Endothelial cell of umbilical vein (primary cell): ENCODE measurements around the gene PASK. TPM values are rescaled to one million over a fixed set of nuclear protein-coding genes. Genes with fewer than 3 reads are reported as not detected.

Experiments
- BruUV-seq: library from RNA; stranded (reverse); fragments of 400-500 nt; replicated peaks from 2 replicates; lab custom pipeline; 2021; lab: Mats Ljungman, UMichigan
- CTCF ChIA-PET: fragments of 300-600, 350-600 bp; sonication (Branson Sonifier 250); formaldehyde crosslinking; loops from one replicate; lab custom pipeline; 2021; ENCODE audit warnings: antibody characterized with exemption, inconsistent platforms; lab: Charles Lee
- POLR2A ChIA-PET: fragments of 300-600, 350-600 bp; sonication (Branson Sonifier 250); formaldehyde crosslinking; loops from one replicate; lab custom pipeline; 2021; ENCODE audit warnings: antibody characterized with exemption, inconsistent platforms; lab: Charles Lee
- DNase-seq: peaks from one replicate; pipeline ENCODE4 v3.0.0-alpha.2; 2011; ENCODE audit warnings: low read depth, low spot score
- FAIRE-seq: peaks from 2 replicates; lab custom pipeline; 2011; peaks lifted over from hg19 to GRCh38; lab: Jason Lieb, UNC
- H2AFZ ChIP-seq: 2 replicates; pipeline ENCODE4 v1.6.0; 2012; ENCODE audit warnings: low read depth, low read length, control low read depth, inconsistent platforms
- H3K27ac ChIP-seq: 2 replicates; pipeline ENCODE4 v1.5.1; 2011; ENCODE audit warnings: low read depth, mild to moderate bottlenecking, control low read depth, low read length, moderate library complexity; ENCODE audit not compliant: insufficient read depth
- H3K27me3 ChIP-seq, 2 experiments: 2 replicates each; pipeline versions ENCODE4 v1.6.0 to v1.6.1; 2011; ENCODE audit warnings: low read length in 2 of 2, mixed read lengths in 1 of 2; ENCODE audit not compliant: control insufficient read depth in 2 of 2, insufficient read depth in 2 of 2
- H3K36me3 ChIP-seq, 2 experiments: 2 replicates in 1 of 2; 3 replicates in 1 of 2; pipeline ENCODE4 v1.5.1; 2011; ENCODE audit warnings: low read length in 2 of 2, mild to moderate bottlenecking in 1 of 2, moderate library complexity in 1 of 2; ENCODE audit not compliant: control insufficient read depth in 2 of 2, insufficient read depth in 2 of 2; ENCODE audit errors: extremely low read depth in 1 of 2
- H3K4me1 ChIP-seq: 3 replicates; pipeline ENCODE4 v1.5.1; 2011; ENCODE audit warnings: mild to moderate bottlenecking, low read length; ENCODE audit not compliant: control insufficient read depth, insufficient read depth; ENCODE audit errors: extremely low read depth
- H3K4me2 ChIP-seq: 2 replicates; pipeline ENCODE4 v1.6.1; 2011; ENCODE audit warnings: low read length, control low read depth, mixed read lengths; ENCODE audit not compliant: insufficient read depth
- H3K4me3 ChIP-seq, 3 experiments: fragments of 200-600 bp in 1 of 3; sonication (generic), shearing (Covaris generic) in 1 of 3; replicated peaks in 1 of 3; 2 replicates each; pipeline ENCODE4 v1.5.1; 2011 to 2016; ENCODE audit warnings: control low read depth in 3 of 3, low read length in 3 of 3, mild to moderate bottlenecking in 2 of 3, inconsistent platforms in 1 of 3, low read depth in 1 of 3, moderate library complexity in 1 of 3; ENCODE audit not compliant: insufficient read depth in 1 of 3
- H3K79me2 ChIP-seq: 2 replicates; pipeline ENCODE4 v1.6.0; 2012; ENCODE audit warnings: low read length, inconsistent platforms; ENCODE audit not compliant: control insufficient read depth, insufficient read depth
- H3K9ac ChIP-seq: replicated peaks from 2 replicates; pipeline ENCODE3; 2011; ENCODE audit warnings: low read length, control low read depth; ENCODE audit not compliant: insufficient read depth; ENCODE audit errors: extremely low read depth
- H3K9me1 ChIP-seq: replicated peaks from 3 replicates; pipeline ENCODE4 v1.6.0; 2011; ENCODE audit warnings: mild to moderate bottlenecking, low read length; ENCODE audit not compliant: control insufficient read depth, insufficient read depth; ENCODE audit errors: extremely low read depth
- H3K9me3 ChIP-seq: replicated peaks from 2 replicates; pipeline ENCODE4 v1.5.1; 2012; ENCODE audit warnings: low read length, inconsistent platforms; ENCODE audit not compliant: control insufficient read depth, insufficient read depth
- H4K20me1 ChIP-seq: replicated peaks from 2 replicates; pipeline ENCODE3; 2011; ENCODE audit warnings: mild to moderate bottlenecking, low read length; ENCODE audit not compliant: control insufficient read depth, insufficient read depth; ENCODE audit errors: extremely low read depth
- EZH2 ChIP-seq: IDR thresholded peaks from 2 replicates; pipeline ENCODE4 v1.6.1; 2012; ENCODE audit warnings: borderline replicate concordance, low read depth, mild to moderate bottlenecking, moderate library complexity, low read length, inconsistent platforms; ENCODE audit not compliant: severe bottlenecking
- FOS ChIP-seq: IDR thresholded peaks from 2 replicates; pipeline ENCODE4 v1.6.1; 2011; ENCODE audit warnings: mild to moderate bottlenecking, low read length, moderate library complexity, borderline replicate concordance; ENCODE audit not compliant: insufficient read depth
- GATA2 ChIP-seq: IDR thresholded peaks from 2 replicates; pipeline ENCODE4 v1.7.0; 2011; ENCODE audit warnings: low read depth, mild to moderate bottlenecking, moderate library complexity, mixed read lengths, low read length; ENCODE audit not compliant: insufficient read length, insufficient read depth
- MYC ChIP-seq: IDR thresholded peaks from one replicate; pipeline ENCODE4 v1.6.1; 2011; ENCODE audit warnings: mild to moderate bottlenecking, low read depth, low read length
- dilution Hi-C: fragments of 300-500 bp; cut with MboI; formaldehyde crosslinking; loops from one replicate; pipeline ENCODE4 v1.15.0; 2019; ENCODE audit warnings: low sequenced_read_pairs; ENCODE audit not compliant: extremely low pct_ligation_motif_present
- intact Hi-C: fragments of 100-400 bp; cut with micrococcal nuclease; formaldehyde crosslinking; loops from one replicate; pipeline ENCODE4 v1.10.0; 2022
- polyA plus RNA-seq, 4 experiments: library from polyadenylated mRNA; depleted of rRNA in 3 of 4; stranded (reverse) in 3 of 4; unstranded in 1 of 4; fragments of >200 nt; gene quantifications; 2 replicates each; pipeline versions ENCODE4 v1.2.1 to v1.2.3, GENCODE V29; 2011 to 2012; ENCODE audit warnings: missing spikeins in 1 of 4
- total RNA-seq: library from RNA; stranded (reverse); gene quantifications from 2 replicates; pipeline ENCODE4 v1.2.3, GENCODE V29; 2021
- TF ChIP-seq, protein P1 (sequence below): IDR thresholded peaks from 2 replicates; pipeline ENCODE4 v1.6.1; 2011; ENCODE audit not compliant: insufficient read depth, insufficient read length

Gene PASK
- total and polyA plus RNA-seq, 2 donors (not counting 3 experiments of a cell fraction or from before 2014, with no cell fraction given), result 5.7 to 17.3 TPM

DNA sequence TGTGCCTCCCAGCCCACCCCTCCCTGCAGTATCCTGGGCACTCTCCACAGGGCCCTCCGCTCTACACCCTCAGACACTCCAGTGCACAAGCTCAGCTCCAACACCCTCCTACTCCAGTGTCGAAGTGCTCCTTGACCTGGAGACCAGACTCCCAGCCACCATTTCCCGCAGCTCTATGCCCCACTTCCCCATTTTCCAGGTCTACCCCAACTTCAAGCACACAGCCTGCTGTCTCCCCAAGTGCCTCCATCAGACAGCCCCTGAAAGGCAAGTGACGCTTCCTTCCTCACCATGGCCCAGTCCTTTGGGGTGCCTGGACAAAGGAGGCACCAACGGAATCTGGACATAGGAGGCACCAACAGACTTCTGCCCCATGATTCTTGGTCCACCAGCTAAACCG is 7.2 kb downstream of the PASK start:
- Histone ChIP-seq H4K20me1 (no peaks in the 10 kb centered on the region), H3K4me3 (no peak overlapping the region), H3K27me3 (no peaks in the 10 kb centered on the region), H3K27ac (no peak overlapping the region), H3K36me3 (no peaks in the 10 kb centered on the region), H2AFZ (no peak overlapping the region), H3K9me3 (no peaks in the 10 kb centered on the region), H3K4me1 (no peaks in the 10 kb centered on the region), H3K79me2 (no peaks in the 10 kb centered on the region), H3K9ac (no peak overlapping the region), H3K9me1 (no peaks in the 10 kb centered on the region), H3K4me2 (no peak overlapping the region)
- no TSS peak for BruUV-seq
- intact Hi-C loops (loop anchor here (10.0 kb wide), 1 partner anchor 287 kb away; no protein-coding TSS in a partner anchor), dilution Hi-C loops (no loop called here)
- CTCF ChIA-PET, result no interaction called here
- no peak for FAIRE-seq
- DNase-seq, result no peak
- TF ChIP-seq GATA2 (no peak), EZH2 (no peak), MYC (no peak)
- POLR2A ChIA-PET, result no interaction called here

DNA sequence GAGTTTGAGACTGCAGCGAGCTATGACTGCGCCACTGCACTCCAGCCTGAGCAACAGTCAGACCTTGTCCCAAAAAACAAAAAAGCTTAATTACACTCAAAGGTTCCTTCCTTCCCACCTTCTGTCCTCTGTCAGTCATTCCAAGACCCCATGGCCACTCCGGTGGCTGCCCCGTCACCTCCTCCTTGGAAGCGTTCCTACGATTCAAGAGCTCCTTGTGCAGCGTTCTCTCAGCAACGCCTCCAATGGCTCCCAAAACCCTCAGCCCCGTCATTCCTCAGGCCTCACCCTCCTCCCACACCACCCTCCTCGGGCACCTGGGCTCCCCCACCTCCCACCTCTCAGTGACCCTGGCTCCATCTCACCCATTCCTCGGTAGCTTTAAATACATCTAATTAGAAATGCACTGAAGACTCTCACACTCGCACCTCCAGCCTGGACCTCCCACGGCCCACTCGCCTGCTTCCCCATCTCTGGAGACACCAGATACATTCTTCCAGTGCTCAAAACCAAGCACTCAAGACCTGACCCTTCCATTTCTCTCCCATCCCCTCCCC is 8.0 kb downstream of the PASK start:
- Histone ChIP-seq H3K9me3 (no peaks in the 10 kb centered on the region), H4K20me1 (no peaks in the 10 kb centered on the region), H3K79me2 (no peaks in the 10 kb centered on the region), H3K4me3 (no peak overlapping the region), H3K27ac (no peak overlapping the region), H3K27me3 (no peaks in the 10 kb centered on the region), H2AFZ (no peak overlapping the region), H3K4me1 (no peaks in the 10 kb centered on the region), H3K4me2 (no peak overlapping the region), H3K9me1 (no peaks in the 10 kb centered on the region), H3K36me3 (peaks cover 0 to 3% of the 10 kb centered on the region in 2 experiments), H3K9ac (no peak overlapping the region)
- no peak for FAIRE-seq
- intact Hi-C loops (loop anchor here (10.0 kb wide), 1 partner anchor 286 kb away; no protein-coding TSS in a partner anchor), dilution Hi-C loops (no loop called here)
- DNase-seq, result no peak
- BruUV-seq, result no TSS peak
- ChIA-PET CTCF (no interaction called here), POLR2A (no interaction called here)
- TF ChIP-seq, protein P1, sequence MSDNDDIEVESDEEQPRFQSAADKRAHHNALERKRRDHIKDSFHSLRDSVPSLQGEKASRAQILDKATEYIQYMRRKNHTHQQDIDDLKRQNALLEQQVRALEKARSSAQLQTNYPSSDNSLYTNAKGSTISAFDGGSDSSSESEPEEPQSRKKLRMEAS, result no peak
- no peak for TF ChIP-seq FOS
